GM21528 (cell line): Measurements from ENCODE around the gene RNF183.
"Not testable (repeated sequence)": the region's sequence is repeated elsewhere in the genome, so short reads cannot be mapped to it uniquely, and the experiment has no call there.

Experiments
- ATAC-seq: cut with Tn5 transposase; IDR thresholded peaks from one replicate; pipeline ENCODE4 v1.9.1; 2021; ENCODE audit warnings: mild to moderate bottlenecking, moderate library complexity; ENCODE audit not compliant: unreplicated experiment, low FRiP score

Gene RNF183

DNA sequence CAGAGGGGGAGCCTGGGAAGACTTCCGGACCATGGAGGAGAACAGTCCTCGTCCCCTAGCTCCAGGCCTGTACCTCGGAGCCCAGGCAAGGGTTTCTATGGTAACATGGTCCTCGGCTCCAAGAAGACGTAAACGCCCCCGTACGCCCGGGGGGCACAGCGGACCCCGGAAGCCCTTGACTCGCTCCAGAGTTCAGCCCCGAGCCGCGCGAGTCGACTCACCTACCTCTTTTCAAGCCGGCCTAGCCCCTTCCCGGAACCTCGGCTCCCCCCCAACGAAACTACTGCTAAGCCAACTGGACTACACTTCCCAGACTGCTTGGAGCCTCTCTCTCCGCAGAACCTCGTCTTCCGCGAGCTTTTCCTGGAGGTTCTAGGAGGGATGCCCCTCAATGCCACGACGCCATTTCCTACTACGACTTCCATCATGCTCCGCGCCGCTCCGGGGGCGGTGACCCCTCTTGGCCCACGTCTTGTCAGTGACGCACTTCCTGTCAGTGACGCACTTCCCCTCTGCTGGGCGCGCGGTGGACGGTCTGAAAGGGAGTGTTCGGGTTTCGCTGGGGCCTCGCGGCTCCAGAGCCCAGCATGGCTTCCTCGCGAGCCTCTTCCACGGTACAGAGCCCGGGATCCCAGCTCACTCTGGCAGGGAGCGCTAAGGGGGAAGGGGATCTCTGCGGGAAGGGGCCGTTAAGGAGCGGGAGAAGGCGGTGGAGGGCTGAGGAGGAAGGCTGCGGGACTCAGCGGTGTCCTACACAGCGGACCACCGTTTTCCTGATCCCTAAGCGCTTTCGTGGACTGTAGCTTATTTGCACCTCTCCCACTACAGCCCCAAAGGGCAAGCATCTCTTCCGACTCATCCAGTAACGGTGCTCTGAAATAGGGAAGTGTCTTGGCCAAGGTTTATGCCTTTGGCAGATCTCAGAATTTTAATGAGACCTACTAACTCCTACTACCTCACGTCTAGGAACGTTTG is 27.7 kb downstream of the RNF183 start, which contains the start of the genes CDC26 and PRPF4:
CDC26 (minus strand) TSS at position 416 of the 975 bp plus-strand sequence. CDS start 3,065 bp downstream, outside the sequence.
PRPF4 (plus strand) TSS at position 502 of the 975 bp plus-strand sequence; CDS start at position 588, 86 bp downstream.
- ATAC-seq: peak; percentile 97

DNA sequence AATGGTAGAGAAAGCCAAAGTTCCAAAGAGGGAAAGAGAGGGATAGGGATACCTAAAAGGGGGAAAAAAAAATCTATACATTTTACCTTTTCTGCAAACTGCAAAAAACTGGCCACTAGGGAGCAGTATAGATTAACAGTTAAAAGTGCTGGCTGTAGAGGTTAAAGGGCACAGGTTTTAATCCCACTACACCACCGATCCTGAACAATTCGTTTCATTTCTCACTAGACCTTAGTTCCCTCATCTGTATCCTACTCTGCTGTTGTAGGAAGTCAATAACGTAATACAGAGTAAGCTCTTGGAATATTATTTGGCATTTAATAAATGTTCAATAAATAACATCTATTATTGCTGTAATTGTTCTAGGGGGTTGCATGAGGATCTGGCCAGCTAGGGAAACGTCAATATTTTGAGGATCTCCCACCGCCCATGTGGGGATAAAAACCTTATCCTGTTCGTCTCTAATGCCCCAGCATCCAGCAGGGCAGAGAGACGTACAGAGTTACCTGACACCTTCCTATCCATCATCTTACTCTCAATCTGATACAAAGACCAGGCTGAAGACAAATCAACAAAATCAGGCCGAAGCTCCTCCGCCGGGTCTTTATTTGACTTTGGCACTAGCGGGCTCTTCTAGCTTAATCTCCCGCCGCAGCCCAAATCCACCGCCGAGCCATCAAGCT is 28.6 kb downstream of the RNF183 start:
- ATAC-seq: peak; percentile 12

DNA sequence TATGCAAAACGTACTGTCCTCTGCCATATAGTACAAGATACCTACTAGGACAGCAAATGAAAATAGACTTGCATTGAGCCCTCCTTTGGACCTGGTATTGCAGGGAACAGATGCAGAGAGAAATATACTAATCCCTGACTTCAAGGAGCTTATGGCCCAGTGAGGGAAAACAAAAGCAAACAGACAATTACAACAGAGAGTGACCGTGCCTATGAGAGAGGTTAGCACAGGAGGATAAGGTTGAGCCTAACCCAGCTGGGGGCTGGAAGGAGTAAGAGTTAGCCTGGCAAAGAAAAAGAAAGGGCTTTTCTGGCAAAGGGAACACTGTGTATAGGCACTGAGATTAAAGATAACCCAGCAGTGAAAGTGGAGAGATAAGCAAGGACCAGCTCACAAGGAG is 33.3 kb downstream of the RNF183 start:
- ATAC-seq: no peak

DNA sequence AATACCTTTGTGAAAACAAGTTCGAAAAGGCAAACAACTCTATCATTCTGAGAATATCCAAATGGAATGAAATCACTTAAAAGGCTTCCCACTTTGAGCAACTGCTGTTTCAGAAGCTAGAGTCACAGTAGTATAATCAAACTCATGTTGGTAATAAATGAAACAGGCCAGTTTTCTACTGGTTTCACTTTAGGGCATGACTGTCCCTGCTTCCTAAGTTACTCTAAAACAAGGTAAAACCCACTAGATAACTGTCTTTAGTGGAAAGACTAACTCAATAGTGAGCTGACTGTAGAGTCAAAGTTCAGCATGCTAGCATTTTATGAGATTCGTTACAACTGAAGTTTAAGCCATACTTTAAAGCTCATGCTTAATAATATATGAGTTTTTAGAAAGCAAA is 33.8 kb downstream of the RNF183 start:
- ATAC-seq: no peak

DNA sequence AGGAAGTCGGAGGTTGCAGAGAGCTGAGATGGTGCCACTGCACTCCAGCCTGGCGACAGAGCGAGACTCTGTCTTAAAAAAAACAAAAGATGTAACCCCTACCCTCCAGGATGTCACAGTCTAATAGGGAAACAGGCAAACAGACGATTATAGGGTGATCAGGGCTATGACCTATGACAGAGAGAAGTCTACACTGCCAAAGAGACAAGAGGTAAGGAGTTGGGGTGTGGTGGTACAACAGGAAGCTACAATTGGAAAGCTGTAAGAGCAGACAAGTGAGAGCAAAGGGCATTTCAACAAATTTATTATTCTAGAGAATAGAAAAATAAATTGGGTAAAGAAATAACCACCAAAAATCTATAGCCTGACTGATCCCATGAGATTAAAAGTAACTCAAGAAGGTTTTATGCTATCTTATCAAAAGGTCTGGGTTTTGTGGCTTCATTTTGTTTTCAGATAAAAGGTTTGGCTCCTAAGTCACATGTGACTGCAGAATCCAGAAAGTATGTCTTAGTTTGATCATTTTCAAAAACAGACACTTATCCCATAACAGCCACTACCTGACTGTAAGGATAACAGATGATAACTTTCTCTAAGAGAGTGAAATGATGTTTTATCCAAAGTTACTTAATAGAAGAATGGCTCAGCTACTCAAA is 35.1 kb downstream of the RNF183 start:
- ATAC-seq: no peak

DNA sequence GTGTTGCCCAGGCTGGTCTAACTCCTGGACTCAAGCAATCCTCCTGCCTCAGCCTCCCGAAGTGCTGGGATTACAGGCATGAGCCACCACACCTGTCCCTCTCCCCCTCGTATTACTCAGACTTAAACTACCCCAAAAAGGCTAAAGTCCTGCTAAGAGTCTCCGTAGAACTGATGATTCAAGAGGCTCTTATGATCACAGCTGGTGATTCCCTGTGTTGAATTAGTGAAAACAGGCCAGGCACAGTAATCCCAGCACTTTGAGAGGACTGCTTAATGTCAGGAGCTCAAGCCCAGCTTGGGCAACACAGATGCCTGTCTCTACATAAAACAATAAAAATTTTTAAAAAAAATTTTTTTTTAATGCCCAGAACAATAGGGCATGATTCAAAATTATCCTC is 37.0 kb downstream of the RNF183 start:
- no peak for ATAC-seq

DNA sequence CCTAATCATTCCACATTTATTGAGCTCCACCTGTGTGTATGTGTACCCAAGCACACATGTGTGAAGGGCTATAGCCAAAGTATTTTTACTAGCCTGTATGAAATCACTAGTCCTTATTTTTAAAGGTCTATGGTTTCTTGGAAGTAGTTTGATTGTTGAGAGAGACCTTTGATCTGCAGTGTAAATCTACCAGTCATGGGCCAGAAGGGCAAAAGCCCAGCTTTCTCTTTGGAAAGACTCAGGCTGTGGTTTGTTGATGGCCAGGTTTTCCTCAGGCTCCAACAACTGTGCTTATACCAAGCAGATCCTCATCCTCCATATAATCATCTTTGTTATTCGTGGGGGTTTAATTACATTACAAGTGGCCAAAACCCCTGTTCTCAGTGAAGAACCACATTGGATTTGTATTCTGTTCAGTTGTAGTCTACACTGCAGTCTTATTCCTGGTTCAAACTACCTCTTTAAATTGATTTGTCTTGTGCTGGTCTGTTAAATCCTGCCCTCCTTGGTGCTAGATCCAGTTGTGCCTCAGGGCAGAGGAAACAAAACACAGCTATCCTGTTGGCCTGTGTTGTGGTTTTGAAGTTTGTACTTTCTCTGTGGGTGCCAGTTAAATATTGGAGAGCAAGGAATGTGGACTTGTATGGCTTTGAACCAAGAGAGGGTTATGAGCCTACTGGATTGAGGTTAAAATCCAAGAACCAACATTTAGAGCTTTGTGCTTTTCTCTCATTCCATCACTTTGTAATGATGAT is 41.1 kb downstream of the RNF183 start:
- no peak for ATAC-seq

DNA sequence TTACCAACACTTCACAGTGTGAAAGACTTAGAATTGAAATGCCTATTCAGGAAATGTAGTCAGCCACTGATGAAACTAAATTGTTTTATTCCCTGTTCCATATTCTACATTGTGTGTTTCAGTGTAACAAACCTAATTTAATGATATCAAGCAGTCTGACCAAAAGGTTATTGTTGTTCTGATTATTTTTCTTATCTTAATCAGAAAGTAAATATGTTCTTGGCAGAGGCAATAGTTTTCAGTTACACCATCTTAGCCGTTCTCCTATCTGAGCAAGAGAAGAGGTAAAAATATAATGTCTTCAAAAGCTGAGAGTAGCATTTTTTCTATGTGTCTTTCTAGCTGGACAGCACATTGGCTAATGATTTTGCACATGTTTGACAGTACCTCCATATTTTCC is 44.9 kb downstream of the RNF183 start:
- no peak for ATAC-seq

DNA sequence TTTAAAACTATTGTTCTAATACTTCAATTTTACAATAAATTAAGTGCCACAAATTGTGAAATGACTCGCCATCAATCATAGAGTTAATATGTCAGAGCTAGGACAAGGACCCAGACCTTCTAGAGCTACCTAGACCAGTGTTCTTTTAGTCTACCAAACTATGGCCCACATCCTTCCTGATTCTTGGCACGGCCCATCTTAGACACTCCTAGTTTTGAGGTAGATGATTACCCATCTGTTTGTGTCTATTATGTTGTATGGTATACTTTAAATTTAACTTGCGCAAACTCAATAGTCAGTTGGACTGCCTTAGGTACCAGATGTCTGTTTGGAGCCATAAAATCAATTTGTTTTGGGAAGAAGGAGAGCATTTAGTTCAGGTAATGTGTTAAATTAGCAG is 45.3 kb downstream of the RNF183 start:
- ATAC-seq: no peak

DNA sequence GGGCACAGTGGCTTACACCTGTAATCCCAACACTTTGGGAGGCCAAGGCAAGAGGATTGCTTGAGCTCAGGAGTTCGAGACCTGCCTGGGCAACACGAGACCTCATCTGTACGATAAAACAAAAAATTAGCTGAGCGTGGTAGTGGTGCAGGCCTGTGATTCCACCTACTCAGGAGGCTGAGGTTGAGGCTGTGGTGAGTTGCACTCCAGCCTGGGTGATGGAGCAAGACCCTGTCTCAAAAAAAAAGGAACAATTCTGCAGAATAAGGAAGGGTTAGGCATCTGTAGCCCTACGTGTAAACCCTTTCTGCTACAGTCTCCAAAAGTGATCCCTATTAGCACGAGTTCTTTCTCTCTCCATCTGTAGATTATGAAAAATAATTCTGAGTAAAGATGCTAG is 47.7 kb downstream of the RNF183 start:
- no peak for ATAC-seq

DNA sequence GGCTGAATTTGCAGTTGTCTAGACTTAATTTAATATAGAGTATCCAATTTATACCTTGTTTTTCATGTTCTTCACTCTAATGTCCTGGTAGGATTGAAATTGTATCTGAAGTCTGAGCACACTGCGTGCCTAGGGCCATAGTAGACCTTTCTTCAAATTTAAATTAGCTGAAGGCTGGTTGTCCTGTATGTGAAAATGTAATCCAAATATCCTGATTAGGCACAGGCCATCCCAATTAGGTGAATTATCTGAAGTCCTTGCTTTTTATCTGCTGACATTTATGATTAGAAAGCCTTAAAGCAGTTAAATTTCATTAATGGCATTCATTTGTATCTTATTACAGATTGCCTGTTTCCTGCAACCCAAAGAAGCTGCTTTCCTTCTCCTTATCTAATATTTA is 48.2 kb downstream of the RNF183 start:
- ATAC-seq: no peak

DNA sequence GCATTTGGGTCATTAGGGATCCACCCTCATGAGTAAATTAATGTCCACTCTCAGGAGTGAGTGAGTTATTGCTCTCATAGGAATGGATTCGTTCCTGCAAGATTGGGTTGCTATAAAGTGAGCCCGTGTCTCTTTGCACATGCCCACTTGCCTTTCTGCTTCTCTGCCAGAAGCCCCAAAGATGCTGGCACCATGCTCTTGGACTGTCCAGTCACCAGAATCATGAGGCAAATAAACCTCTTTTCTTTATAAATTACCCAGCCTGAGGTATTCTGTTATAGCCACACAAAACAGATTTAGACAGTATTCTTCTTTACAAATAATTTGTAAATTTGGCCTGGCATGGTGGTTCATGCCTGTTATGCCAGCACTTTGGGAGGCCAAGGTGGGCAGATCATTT is 52.4 kb downstream of the RNF183 start:
- no peak for ATAC-seq

DNA sequence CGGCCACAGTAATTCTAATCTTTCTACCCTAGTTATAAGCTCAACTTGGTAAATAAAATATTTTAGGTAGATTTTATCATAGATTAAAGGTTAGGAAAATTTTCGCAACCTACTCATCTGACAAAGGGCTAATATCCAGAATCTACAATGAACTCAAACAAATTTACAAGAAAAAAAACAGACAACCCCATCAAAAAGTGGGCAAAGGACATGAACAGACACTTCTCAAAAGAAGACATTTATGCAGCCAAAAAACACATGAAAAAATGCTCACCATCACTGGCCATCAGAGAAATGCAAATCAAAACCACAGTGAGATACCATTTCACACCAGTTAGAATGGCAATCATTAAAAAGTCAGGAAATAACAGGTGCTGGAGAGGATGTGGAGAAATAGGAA is 53.5 kb downstream of the RNF183 start:
- ATAC-seq: not testable (repeated sequence)

DNA sequence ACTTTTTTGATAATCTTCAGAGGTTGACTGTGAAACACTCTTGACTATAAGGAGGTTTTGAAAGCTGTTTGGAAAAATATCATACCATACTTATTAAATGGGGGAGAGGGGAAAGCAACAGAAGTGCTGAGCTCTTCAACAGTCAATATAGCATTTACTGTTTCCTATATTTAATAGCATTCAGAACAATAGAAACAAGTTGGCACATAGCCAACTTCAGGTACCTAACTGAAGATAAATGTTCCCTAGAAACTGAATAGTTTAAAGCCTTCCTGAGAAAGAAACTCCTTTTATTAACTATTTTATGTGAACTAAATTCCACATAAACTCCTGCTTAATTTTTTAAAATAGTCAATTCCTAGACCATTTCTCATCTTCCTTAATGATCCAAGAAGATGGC is 55.5 kb downstream of the RNF183 start:
- ATAC-seq: no peak
